Hippocampal formation (tissue), 2 donors: ENCODE measurements around the gene RFT1.

ENCODE experiments used
- DNase-seq, 2 donors: peaks; one replicate each; lab custom pipeline; 2025; lab: John Stamatoyannopoulos, UW

Gene RFT1

GRCh38 chr3:53126601-53127000 lies 3.6 kb downstream of the RFT1 start:
- DNase-seq, result no peak

GRCh38 chr3:53123953-53124352 lies 6.3 kb downstream of the RFT1 start:
- no peak for DNase-seq

- DNase-seq, result no peak
Observed at GRCh38 chr3:53123510-53123909, 6.7 kb downstream of the RFT1 start.

- no peak for DNase-seq
Observed at GRCh38 chr3:53122933-53123305, 7.3 kb downstream of the RFT1 start.

- no peak for DNase-seq
Observed at GRCh38 chr3:53122255-53122932, 7.8 kb downstream of the RFT1 start.

GRCh38 chr3:53120336-53120735 lies 9.9 kb downstream of the RFT1 start:
- DNase-seq, result no peak

- DNase-seq, result no peak
Observed at GRCh38 chr3:53116956-53117355, 13.3 kb downstream of the RFT1 start.

- DNase-seq, result no peak
Observed at GRCh38 chr3:53114412-53115074, 15.7 kb downstream of the RFT1 start.

- DNase-seq, result peak; percentile 78 to 84
Observed at GRCh38 chr3:53114011-53114400, 16.2 kb downstream of the RFT1 start.

- no peak for DNase-seq
Observed at GRCh38 chr3:53113293-53114010, 16.8 kb downstream of the RFT1 start.

- no peak for DNase-seq
Observed at GRCh38 chr3:53111822-53112221, 18.4 kb downstream of the RFT1 start.

GRCh38 chr3:53109891-53110771 lies 20.1 kb downstream of the RFT1 start:
- DNase-seq, result no peak

GRCh38 chr3:53109190-53109589 lies 21.0 kb downstream of the RFT1 start:
- DNase-seq, result no peak

- no peak for DNase-seq
Observed at GRCh38 chr3:53104762-53105161, 25.5 kb downstream of the RFT1 start.

- DNase-seq, result no peak
Observed at GRCh38 chr3:53103397-53104296, 26.6 kb downstream of the RFT1 start.

- DNase-seq, result no peak
Observed at GRCh38 chr3:53102601-53103147, 27.6 kb downstream of the RFT1 start.

- no peak for DNase-seq
Observed at GRCh38 chr3:53101956-53102355, 28.3 kb downstream of the RFT1 start.

GRCh38 chr3:53100818-53101466 lies 29.3 kb downstream of the RFT1 start:
- no peak for DNase-seq

- DNase-seq, result no peak
Observed at GRCh38 chr3:53097887-53098286, 32.3 kb downstream of the RFT1 start.

GRCh38 chr3:53092942-53093341 lies 37.3 kb downstream of the RFT1 start:
- DNase-seq, result no peak
